ENCODE results near the gene THADA.

Gene THADA

DNA sequence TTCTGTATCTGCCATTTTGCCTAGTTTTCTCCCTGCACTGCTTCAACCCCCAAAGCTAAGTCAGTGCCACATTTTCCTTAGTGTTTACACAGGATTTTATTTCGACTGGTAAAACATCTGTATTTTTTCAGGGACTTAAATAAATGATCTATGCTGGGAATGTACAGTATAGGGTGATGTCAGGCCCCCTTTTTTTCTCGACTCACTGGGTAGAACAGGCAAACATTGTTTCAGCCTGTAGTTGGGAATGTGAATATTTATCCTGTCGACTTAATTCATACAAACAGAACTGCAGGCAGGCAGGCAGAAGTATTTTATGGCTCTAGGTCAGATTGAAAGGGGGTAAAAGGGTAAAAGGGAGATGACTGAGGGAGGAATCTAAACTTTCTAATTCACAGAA is 245.9 kb downstream of the THADA start:
- DNase-seq (ENCODE audit: low spot score) = no peak

DNA sequence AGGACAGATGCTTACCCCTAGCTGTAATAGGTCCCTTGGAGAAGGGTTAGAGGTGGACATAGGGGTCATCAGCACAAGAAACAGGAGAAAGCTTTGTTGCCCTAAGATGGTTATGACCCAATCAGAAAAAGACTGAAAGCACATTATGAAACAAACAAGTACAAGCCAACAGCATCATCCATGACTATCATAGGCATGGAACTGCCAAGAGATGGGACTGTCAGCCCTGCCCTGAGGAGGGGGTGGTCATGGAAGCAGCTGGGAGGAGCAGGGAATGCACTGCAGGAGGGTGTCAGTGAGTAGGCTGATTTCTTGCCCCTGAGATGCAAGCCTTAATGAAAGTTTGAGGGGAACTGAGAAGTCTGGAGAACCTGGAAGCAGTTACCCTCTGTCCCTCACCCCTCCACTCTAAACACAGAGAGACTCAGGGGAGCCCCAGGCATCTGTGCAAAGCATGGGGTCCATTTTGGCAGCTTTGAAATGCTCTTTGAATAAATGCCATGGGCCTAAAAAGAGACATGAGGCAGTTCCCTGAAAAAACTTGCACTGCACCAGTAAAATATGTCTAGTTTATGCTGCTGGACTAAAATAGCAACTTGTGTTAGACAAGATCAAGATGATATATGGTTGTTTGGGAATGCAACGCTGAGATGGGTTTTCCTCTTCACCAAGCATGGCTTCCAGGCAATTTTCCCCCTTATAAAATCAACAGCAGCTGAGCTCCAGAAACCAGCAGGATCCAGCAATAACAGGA is 246.8 kb downstream of the THADA start:
- no peak for DNase-seq (ENCODE audit: low spot score)

DNA sequence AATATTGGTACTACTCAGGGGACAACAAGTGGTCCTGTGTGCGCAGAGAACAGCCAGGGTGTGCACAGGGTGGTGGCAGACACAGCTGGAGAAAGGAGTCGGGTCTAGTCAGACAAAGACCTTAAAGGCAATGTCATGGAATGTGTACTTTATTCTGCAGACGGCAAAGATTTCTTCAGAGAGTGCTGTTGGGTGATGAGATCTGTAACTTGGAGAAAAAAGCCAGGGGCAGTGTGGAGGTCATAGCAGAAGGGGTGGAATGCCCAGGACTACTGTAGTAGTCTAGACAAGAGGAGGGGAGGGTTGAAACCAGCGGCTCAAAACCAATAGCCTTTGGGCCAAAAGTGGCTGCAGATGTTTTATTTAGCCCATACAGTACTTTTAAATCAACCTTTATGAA is 248.1 kb downstream of the THADA start:
- DNase-seq (ENCODE audit: low spot score) = no peak

DNA sequence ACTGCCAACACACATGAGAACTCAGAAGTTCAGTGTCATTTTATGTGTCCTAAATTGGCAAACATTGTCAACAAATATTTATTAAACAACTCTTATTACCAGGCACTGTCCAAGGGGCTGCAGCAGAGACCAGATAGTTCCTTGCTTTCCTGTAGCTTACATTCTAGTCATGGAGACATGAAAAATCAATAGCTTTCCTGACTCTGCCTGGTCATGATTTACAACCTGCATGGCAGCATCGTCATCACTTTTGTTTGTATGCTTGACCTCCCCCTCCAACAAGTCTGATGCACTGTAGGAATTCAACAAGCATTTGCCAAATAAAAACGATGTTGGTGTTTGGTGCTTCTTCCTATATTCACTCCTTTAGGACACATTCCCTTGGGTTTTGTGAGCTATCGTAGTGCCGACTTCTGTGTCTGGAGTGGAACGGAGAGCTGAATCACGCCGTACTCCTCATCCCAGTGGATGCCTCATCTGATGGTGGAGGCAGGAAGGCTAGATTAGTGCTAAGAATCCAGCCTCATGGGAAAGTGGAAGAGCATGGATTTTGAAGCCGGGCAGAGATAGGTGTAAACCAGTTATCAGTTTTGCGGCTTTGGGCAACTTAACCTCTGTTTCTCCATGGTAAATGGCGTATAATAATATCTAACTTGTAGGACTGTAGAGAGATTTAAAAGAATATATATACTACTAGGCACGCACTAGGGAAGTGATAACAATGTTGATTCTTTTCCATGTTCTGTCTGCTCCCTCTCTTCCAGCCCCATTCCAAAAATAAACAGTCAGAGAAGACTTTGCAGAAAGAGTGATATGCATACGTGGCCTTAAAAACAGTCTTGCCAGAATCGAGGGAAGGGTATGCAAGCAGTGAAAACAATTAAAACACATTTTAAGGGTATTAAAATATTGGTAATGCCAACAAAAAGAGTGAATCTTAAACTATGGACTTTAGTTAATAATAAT is 249.0 kb downstream of the THADA start:
- no peak for DNase-seq (ENCODE audit: low spot score)

DNA sequence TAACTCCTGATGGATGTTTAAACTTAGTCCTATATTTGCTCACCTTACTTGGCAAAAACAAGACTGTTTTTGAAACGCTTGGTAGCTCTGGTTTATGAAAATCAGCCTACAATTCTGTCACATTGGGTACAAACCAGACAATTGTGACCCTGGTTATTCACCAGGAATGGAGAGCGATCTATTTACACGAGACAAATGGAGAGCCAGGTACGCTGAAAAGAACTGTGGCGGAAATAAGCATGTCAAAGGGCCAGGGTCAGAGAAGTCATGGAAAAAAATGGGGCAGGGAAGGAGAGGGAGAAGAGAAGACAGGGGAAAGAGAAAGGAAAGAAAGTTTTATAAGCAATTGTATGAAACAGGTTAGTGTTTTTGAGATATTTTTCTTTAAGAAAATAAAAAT is 250.0 kb downstream of the THADA start:
- no peak for DNase-seq (ENCODE audit: low spot score)

DNA sequence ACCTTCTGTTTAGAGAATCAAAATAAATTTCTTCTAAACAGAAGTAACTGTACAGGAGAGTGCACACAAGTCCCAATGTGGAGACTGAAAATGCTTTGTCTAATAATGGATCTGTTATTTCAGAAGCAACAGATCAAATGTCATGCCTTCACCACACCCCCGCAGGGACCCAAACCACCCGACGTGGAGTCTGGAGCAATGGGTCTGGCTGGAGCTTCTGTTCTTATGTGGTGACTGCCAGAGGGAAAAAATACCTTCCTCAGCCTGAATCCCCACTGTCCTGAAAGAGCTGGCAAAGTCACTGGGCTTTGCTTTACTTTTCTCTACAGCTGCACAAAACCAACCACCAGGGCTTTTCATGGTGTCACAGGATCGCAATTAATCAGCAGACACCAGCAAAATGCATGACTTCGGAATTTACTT is 250.4 kb downstream of the THADA start:
- DNase-seq (ENCODE audit: low spot score) = no peak

DNA sequence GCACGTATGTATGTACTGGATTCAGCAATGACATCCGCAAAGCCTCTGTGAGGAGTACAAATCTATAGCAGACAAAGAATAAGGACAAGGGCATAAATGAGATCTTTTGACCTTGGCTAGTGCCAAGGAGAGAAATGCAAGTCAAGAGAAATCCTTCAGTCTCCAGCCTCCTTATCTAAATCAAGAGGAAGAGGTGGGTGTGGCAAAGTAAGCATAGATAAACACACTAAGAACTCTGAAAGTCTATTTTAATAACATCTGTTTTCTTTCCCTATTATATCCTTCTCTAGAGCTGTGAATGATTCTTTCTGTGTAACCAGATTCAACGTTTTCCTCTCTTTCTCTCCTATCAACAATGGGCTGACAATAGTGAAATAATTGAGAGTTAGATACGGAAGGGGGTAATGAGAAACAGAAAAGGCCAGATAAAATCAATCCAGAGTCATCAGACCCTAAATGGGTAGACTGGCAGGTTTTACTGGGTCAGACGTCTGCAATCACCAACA is 250.9 kb downstream of the THADA start:
- no peak for DNase-seq (ENCODE audit: low spot score)

DNA sequence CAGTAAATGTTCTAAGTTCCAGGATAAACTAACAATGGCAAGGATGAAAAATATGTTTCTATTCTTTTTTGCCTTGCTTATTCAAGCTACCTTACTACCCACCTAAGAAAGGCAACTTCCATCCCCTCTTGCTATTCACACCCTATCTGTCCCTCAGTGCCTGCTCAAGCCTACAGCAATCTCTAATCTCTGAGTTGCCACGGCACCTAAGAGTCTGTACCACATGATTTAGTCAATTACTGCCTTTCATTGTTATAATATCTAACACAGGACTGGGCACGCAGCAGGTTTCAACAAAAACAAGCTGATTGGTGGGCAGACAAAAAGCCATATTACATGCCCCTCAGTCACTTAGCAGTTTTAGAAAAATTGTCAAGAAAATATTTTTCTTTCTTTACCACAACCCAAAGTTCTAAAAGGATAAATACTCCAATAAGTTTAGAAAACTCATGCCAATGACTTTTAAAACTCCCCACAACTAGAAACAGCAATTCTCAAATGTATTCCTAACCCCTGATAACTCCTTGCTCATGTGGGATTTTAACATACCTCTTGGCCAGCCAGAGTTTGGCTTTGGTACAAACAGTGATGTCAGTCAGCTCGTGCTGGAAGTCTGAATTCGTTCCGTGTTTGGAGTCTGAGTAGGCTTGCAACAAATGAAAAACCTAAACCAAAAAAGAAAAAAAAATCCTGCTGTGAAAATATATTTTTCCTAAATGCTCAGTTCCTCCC is 252.1 kb downstream of the THADA start:
- DNase-seq (ENCODE audit: low spot score) = no peak

DNA sequence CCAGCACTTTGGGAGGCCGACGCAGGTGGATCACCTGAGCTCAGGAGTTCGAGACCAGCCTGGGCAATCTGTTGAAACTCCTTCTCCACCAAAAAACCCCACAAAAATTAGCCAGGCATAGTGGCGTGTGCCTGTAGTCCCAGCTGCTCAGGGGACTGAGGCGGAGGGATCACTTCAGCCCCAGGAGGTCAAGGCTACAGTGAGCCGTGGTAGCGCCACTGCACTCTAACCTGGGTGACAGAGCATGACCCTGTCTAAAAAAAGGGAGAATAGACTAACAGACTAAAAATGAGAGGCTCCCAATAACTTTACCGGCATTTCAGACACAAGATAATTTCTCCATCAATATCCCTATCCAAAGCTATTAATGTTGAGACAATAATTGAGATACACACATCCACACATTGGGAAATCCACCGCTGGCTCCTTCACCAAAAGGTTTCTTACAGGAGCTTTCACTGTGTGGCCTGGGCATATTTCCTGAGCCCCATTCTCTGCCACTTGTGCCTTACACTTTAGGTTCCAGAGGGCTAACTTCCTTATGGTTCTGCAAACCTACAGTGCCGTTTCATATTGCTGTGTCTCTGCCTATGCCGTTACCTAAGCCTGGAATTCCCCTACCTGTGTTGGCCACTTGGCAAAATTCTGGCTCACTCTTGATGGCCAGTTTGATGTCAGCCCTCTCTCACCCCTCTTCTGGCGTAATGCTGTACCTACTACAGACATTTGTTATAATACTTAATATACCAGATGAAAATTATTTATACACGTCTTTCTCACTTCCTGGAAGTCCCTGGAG is 253.7 kb downstream of the THADA start:
- DNase-seq (ENCODE audit: low spot score) = no peak

DNA sequence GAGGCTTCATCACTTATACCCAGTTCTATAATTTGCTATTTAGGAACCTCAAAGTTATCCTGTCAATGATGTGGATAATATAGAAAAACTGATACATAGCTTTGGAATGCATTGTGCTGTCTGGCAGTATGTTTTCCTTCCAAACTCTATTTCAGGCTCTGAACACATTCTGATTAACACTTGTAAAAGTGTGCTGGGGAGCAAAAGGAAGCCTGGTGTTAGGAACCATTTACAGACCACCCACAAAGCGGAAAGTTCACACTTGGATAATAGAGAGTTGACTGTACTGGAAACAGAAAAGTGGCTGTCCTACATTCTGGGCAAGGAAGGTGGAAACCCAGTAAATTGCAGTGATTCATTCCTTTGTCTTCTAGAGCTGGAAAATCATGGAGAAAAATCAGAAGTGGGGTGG is 254.9 kb downstream of the THADA start:
- no peak for DNase-seq (ENCODE audit: low spot score)

DNA sequence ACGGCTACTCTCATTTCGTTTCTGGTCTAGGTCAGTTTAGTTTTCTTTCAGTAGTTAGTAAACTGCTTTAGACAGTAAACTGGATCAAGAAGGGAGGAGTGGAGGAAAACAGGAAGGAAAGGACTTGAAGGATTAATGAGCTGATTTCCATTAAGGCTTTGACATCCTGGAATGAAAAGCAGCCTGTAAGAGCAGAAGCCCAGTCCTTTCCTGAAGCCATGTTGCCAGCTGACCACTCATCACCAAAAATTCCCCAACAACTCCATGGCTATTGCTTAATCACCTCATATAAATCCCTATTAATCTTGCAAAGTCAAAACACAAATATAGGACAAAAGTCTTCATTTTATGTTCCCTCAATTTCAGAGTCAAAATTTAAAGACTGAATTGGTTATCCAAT is 255.8 kb downstream of the THADA start:
- no peak for DNase-seq (ENCODE audit: low spot score)

DNA sequence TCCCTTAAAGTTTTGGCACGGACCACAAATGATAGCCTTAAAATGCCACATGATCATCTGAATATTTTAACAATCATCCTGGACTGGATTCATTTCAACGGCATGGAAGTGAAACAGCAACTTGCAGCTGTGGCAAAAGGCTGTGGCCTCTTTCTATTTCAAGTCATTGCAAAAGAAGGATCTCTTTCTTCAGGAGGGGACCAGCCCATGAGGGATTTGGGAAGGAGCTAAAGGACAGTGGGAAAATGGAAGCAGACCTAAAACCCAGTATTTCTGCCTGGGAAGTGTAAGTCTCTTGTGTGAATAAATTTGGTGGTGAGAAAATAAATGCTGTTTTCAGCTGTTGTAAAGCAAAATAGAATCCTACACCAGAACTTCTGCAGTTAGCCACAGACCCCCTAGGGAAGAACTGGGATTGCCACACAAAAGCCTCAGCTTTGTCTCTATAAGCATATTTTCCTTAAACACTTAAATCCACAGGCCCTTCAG is 262.1 kb downstream of the THADA start:
- DNase-seq (ENCODE audit: low spot score) = no peak

DNA sequence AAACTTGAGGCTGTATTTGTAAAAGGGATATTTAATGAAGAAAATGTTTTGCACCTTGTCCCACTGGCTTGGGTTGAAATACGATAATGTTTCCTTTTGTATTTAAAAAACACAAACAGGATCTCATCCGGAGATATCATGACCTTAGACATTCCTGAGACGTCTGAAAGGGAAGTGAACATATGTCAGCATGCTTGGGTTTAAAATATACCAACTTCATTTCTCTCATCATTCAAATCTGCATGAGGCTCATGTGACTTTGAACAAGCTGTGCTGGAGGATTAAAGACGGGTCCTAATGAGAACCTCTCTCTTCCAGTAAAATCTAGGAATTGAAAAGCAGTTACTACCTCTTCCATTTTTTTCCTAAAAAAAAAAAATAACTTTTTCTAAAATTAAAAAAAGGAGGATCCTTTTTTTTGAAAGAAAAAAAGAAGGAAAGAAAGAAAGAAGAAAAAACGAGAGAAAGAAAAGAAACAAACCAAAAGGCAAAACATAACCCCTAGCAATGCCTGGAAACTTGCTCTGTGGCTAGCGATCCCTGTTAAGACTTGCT is 262.7 kb downstream of the THADA start:
- DNase-seq (ENCODE audit: low spot score) = no peak

DNA sequence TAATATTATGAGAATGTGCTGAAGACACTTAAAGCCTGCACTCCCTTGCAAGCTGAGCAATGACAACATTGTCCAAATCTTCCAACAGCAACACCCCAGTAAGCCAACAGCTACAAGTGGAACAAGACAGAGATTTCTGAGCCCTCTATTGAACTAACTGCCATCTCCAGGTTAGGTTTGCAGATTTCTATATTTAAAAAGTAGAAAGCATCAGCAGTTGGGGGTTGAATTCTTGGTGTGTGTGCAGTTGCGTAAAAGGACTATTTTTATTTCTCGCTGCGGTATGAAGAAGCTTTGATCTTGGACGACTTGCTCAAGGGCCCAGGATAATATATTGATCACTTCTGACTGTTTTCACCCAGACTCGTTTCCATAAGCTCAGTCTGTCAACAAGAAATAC is 263.2 kb downstream of the THADA start:
- no peak for DNase-seq (ENCODE audit: low spot score)

DNA sequence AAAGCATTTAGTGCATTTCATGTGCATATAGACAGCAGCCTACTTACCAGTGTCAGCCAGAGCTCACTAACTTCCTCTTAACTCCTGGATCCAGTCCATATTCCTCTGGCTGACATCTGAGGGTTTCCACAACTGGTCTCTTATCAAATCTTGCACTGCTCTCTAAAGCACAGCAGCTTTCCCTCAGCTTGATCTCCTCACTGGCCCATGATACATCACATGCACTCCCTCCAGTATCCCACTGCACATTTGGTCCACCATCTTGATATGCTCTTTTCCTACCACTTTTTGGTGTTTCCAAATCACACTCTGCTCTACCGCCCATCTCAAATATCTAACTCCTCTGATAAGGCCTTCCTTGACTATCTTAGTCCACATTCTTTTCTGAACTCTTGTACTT is 264.4 kb downstream of the THADA start:
- DNase-seq (ENCODE audit: low spot score) = no peak

DNA sequence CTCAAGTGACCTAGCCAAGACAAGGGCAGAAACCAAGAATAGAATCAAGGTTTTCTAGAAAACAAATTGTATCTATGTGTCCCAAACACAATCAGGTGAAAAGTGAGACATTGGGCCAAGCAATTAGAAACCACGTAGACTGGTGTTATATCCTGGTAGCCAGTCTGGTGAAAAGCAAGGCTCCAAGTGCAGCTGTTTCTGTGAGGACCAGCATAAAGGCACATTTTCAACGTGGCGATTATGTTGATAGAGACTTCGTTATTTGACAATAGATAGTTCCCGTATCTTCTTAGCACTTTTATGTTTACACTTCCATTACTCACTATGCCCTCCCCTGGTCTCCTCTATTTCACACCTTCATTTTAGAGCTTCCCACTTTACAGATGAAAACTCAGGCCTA is 266.2 kb downstream of the THADA start:
- DNase-seq (ENCODE audit: low spot score) = no peak

DNA sequence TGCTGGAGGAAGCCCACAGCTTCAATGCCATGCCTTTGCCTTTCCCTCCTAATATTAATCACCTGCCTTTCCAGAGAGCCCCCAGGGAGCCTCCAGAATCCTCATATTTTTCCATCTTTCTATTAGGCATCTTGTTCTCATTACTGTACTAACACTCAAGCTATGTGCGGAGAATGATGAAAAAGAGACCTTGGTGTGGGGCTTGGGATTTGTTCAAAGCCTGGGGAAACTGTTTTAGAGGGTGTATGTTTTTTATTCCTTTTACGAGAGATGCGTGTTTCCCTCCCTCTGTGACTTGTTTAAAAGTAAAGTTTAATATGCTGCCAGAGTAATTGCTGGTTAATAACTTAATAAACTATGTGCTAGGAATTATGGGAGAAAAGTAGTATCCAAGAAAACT is 267.0 kb downstream of the THADA start:
- no peak for DNase-seq (ENCODE audit: low spot score)

DNA sequence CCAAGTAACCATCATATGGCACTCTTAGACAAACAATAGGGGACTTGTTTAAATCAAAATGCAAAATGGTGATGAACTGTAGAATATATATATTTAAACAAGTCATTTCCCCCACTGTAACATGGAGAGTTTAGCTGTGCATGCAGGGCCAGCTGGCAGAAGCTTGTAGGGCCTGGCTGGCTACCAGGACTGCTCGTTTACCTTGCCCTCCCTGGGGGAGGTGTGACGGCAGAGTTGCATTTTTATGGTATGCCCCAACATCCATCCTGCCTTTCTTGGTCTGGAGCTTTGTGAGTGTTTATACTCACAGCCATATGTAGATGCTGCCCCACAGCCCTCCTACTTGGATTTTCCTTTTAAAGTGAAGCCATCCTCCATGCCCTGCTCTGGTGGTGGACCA is 267.7 kb downstream of the THADA start:
- DNase-seq (ENCODE audit: low spot score) = no peak

DNA sequence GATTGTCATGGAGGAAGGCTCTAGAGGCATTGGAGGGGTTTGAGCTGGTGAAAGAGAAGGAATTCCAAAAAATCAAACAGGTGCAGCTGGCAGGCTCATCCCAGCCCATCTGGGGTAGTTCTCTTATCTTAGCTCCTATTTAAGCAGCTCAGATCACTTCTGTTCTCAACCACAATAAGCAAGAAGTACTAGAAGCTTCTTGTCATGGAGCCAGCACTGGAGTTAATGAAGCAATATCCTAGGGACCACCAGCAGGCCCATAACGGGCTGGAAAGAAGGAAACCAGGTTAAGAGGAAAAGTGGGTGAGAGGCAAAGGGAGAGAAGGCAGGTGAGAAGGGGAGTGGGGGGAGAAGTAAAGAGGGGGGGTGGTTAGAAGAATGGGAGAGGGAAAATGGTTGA is 268.7 kb downstream of the THADA start:
- no peak for DNase-seq (ENCODE audit: low spot score)

DNA sequence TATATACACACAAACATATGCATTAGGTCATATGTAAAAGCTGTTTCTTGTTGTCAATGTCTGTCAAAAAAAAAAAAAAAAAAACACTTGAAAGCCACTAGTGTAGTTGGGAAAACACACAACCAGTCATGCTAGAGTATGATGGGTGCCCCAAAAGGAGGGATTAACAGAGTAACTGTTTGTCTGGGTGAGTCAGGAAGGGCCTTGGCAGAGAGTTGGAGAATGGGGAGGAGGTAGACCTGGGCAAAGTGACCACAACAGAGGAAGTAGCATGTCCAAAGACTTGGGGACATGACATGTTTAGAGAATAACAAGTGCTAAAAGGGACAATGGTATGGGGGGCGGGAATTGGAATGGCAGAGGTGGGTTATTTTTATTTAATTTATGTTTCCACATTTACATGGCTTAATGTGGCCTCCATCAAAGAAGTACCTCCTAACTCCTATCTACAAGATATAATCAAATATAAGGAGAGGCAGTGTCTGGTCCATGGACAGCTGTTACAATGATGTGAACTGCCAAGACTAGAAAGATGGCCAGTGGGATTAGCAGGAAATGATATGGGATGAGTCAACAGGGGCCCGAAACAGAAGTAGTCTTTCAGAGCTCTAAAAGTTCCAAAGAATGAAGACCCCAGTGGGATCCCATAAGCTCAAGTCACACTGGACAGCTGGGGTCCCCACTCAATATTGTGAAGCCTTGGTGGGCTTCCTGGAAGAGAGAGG is 269.6 kb downstream of the THADA start:
- no peak for DNase-seq (ENCODE audit: low spot score)

All from LoVo (cell line).